ENCODE measurements around the gene LACTBL1. TPM values are rescaled to one million over a fixed set of nuclear protein-coding genes. Genes with fewer than 3 reads are reported as not detected.

Gene LACTBL1
- total RNA-seq, 1 experiment from 2014 or later: not detected

- peak; percentile 81 for DNase-seq
- Histone ChIP-seq H3K4me3 (ENCODE audit: insufficient read depth, low read depth, low read length) (no peak overlapping the region), H3K27me3 (ENCODE audit: control insufficient read depth, insufficient read depth, low read length) (no peaks in the 10 kb centered on the region; the same call in 1 of the 2 replicates), H3K36me3 (replicated peaks; ENCODE audit: control insufficient read depth, insufficient read depth, low read length) (no peaks in the 10 kb centered on the region)
Measured at GRCh38 chr1:22915816-22916470, 56.7 kb downstream of the LACTBL1 start.

- no peaks in the 10 kb centered on the region; the same call in 1 of the 2 replicates for H3K27me3 ChIP-seq (ENCODE audit: control insufficient read depth, insufficient read depth, low read length)
- H3K4me3 ChIP-seq (ENCODE audit: insufficient read depth, low read depth, low read length): no peak overlapping the region
- DNase-seq: no peak
- H3K36me3 ChIP-seq (replicated peaks; ENCODE audit: control insufficient read depth, insufficient read depth, low read length): no peaks in the 10 kb centered on the region
Measured at GRCh38 chr1:22915231-22915630, 57.4 kb downstream of the LACTBL1 start.

DNA sequence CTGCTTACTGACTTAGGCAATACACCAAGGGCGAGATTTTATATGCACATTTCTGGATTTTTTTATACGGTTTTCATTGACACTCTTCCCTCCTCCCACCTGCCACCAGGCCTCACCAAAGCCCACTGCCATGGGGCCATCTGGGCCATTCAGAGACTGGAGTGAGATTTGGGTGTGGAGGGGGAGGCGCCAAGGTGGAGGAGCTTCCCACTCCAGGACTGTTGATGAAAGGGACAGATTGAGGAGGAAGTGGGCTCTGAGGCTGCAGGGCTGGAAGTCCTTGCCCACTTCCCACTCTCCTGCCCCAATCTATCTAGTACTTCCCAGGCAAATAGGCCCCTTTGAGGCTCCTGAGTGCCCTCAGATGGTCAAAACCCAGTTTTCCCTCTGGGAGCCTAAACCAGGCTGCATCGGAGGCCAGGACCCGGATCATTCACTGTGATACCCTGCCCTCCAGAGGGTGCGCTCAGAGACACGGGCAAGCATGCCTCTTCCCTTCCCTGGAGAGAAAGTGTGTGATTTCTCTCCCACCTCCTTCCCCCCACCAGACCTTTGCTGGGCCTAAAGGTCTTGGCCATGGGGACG is 57.9 kb downstream of the LACTBL1 start:
- Histone ChIP-seq H3K4me3 (ENCODE audit: insufficient read depth, low read depth, low read length) (no peak overlapping the region), H3K36me3 (replicated peaks; ENCODE audit: control insufficient read depth, insufficient read depth, low read length) (no peaks in the 10 kb centered on the region), H3K27me3 (ENCODE audit: control insufficient read depth, insufficient read depth, low read length) (no peaks in the 10 kb centered on the region)
- DNase-seq: peak; percentile 82

GRCh38 chr1:22914156-22914555 is 58.5 kb downstream of the LACTBL1 start:
- Histone ChIP-seq H3K4me3 (ENCODE audit: insufficient read depth, low read depth, low read length) (no peak overlapping the region), H3K36me3 (replicated peaks; ENCODE audit: control insufficient read depth, insufficient read depth, low read length) (no peaks in the 10 kb centered on the region), H3K27me3 (ENCODE audit: control insufficient read depth, insufficient read depth, low read length) (no peaks in the 10 kb centered on the region)
- no peak for DNase-seq

GRCh38 chr1:22913421-22914141 is 59.1 kb downstream of the LACTBL1 start:
- no peaks in the 10 kb centered on the region for H3K36me3 ChIP-seq (replicated peaks; ENCODE audit: control insufficient read depth, insufficient read depth, low read length)
- no peak overlapping the region for H3K4me3 ChIP-seq (ENCODE audit: insufficient read depth, low read depth, low read length)
- peak; percentile 69 for DNase-seq
- no peaks in the 10 kb centered on the region for H3K27me3 ChIP-seq (ENCODE audit: control insufficient read depth, insufficient read depth, low read length)

- Histone ChIP-seq H3K4me3 (ENCODE audit: insufficient read depth, low read depth, low read length) (no peak overlapping the region), H3K36me3 (replicated peaks; ENCODE audit: control insufficient read depth, insufficient read depth, low read length) (no peaks in the 10 kb centered on the region), H3K27me3 (ENCODE audit: control insufficient read depth, insufficient read depth, low read length) (no peaks in the 10 kb centered on the region)
- no peak for DNase-seq
Measured at GRCh38 chr1:22912311-22912710, 60.4 kb downstream of the LACTBL1 start.

DNA sequence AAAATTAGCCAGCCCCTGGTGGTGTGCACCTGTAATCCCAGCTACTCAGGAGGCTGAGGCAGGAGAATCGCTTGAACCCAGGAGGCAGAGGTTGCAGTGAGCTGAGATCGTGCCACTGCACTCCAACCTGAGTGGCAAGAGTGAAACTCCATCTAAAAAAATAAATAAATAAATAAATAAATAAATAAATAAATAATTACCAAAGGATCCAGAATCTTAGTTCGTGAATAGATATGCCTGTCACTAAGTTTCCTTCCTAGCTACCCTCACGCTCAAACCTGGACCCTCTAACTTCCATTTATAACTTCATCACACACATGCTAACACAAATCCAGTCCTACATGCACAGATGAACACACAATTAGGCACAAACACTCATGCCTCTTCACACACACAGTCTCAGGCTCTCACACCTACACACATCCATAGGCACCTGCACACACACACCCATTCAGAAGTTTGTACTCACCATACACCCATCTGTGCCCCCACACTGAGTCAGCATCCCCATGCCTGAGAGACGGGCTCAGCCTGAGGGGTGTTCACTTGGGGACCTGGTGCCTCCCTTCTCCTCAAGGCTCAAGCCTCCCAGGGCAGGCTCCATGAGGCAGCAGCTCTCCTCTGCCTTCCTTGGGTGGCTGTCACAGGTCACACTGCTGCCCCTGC is 61.5 kb downstream of the LACTBL1 start:
- no peak for DNase-seq
- H3K4me3 ChIP-seq (ENCODE audit: insufficient read depth, low read depth, low read length): no peak overlapping the region
- H3K36me3 ChIP-seq (replicated peaks; ENCODE audit: control insufficient read depth, insufficient read depth, low read length): no peaks in the 10 kb centered on the region
- no peaks in the 10 kb centered on the region for H3K27me3 ChIP-seq (ENCODE audit: control insufficient read depth, insufficient read depth, low read length)

DNA sequence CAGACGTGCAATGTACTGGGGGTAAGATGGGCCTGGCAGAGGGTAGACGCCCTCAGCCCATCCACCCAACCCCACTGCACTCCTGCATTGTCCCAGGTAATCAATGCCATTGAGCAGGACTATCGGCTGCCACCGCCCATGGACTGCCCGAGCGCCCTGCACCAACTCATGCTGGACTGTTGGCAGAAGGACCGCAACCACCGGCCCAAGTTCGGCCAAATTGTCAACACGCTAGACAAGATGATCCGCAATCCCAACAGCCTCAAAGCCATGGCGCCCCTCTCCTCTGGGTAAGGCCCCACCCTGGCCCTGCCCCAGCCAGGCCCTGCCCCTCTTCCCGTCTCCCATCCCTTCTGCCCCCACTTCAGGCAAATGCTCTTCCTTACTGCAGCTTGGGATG is 62.4 kb downstream of the LACTBL1 start:
- Histone ChIP-seq H3K36me3 (replicated peaks; ENCODE audit: control insufficient read depth, insufficient read depth, low read length) (no peaks in the 10 kb centered on the region), H3K27me3 (ENCODE audit: control insufficient read depth, insufficient read depth, low read length) (no peaks in the 10 kb centered on the region), H3K4me3 (ENCODE audit: insufficient read depth, low read depth, low read length) (no peak overlapping the region)
- DNase-seq: no peak

DNA sequence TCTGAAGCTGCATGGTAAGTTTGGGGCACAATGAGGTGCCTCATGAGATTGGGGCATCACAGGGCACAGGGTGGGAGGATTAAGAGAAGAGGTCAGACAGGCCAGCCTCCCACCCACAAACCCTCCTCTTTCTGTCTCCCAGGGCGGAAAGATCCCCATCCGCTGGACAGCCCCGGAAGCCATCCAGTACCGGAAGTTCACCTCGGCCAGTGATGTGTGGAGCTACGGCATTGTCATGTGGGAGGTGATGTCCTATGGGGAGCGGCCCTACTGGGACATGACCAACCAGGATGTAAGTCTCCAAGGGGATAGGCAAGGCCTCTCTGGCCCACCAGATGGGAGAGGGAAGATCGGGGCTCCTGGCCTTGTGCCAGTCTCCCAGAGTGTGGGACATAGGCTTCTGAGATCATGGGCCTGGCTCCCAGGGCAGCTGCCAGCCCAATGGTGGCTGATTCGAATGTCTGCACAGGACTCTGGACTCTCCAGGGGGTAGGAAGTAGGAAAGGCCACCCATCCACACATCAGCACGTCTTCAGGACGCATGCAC is 63.7 kb downstream of the LACTBL1 start:
- no peak overlapping the region for H3K4me3 ChIP-seq (ENCODE audit: insufficient read depth, low read depth, low read length)
- no peaks in the 10 kb centered on the region for H3K36me3 ChIP-seq (replicated peaks; ENCODE audit: control insufficient read depth, insufficient read depth, low read length)
- no peak for DNase-seq
- no peaks in the 10 kb centered on the region for H3K27me3 ChIP-seq (ENCODE audit: control insufficient read depth, insufficient read depth, low read length)

- no peaks in the 10 kb centered on the region for H3K27me3 ChIP-seq (ENCODE audit: control insufficient read depth, insufficient read depth, low read length)
- no peak for DNase-seq
- H3K4me3 ChIP-seq (ENCODE audit: insufficient read depth, low read depth, low read length): no peak overlapping the region
- no peaks in the 10 kb centered on the region for H3K36me3 ChIP-seq (replicated peaks; ENCODE audit: control insufficient read depth, insufficient read depth, low read length)
Measured at GRCh38 chr1:22907528-22907927, 65.1 kb downstream of the LACTBL1 start.

- Histone ChIP-seq H3K27me3 (ENCODE audit: control insufficient read depth, insufficient read depth, low read length) (no peaks in the 10 kb centered on the region), H3K36me3 (replicated peaks; ENCODE audit: control insufficient read depth, insufficient read depth, low read length) (no peaks in the 10 kb centered on the region), H3K4me3 (ENCODE audit: insufficient read depth, low read depth, low read length) (no peak overlapping the region)
- no peak for DNase-seq
Measured at GRCh38 chr1:22906968-22907367, 65.7 kb downstream of the LACTBL1 start.

- Histone ChIP-seq H3K36me3 (replicated peaks; ENCODE audit: control insufficient read depth, insufficient read depth, low read length) (no peaks in the 10 kb centered on the region), H3K4me3 (ENCODE audit: insufficient read depth, low read depth, low read length) (no peak overlapping the region), H3K27me3 (ENCODE audit: control insufficient read depth, insufficient read depth, low read length) (no peaks in the 10 kb centered on the region)
- no peak for DNase-seq
Measured at GRCh38 chr1:22903113-22903512, 69.6 kb downstream of the LACTBL1 start.
